Epithelial cell of esophagus (primary cell): ENCODE results near the gene AUH.

ENCODE experiments used
- DNase-seq: peaks from one replicate; pipeline ENCODE4 v3.0.0; 2010; ENCODE audit warnings: low read depth
- H3K4me3 ChIP-seq: 2 replicates; pipeline ENCODE4 v1.5.1; 2011; ENCODE audit warnings: mild to moderate bottlenecking, low read length, control low read depth
- TF ChIP-seq, protein P1 (sequence below): IDR thresholded peaks from 2 replicates; pipeline ENCODE4 v1.5.1; 2011; ENCODE audit warnings: low read depth, mild to moderate bottlenecking, low read length, control low read depth, inconsistent platforms; ENCODE audit not compliant: insufficient read depth; ENCODE audit errors: missing control alignments

Gene AUH

DNA sequence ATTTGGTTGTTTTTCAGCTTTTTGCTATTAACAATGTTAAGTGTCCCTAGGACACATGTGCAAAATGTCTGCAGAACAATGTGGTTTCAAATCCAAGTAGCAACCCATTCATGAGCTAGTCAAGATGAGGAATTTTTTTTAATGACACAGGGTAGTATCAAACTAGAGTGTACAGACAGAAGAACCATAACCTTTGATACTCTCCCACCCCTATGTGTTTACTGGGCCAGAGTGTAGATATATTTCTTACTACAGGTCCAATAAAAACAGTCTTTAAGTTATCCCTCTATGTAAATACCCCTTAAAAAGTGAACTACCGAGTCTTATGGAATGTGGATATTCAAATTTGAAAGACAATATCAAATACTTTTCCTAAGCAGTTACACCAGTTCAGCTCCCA, 45.6 kb downstream of the AUH start:
- no peak overlapping the region for H3K4me3 ChIP-seq
- TF ChIP-seq, protein P1, sequence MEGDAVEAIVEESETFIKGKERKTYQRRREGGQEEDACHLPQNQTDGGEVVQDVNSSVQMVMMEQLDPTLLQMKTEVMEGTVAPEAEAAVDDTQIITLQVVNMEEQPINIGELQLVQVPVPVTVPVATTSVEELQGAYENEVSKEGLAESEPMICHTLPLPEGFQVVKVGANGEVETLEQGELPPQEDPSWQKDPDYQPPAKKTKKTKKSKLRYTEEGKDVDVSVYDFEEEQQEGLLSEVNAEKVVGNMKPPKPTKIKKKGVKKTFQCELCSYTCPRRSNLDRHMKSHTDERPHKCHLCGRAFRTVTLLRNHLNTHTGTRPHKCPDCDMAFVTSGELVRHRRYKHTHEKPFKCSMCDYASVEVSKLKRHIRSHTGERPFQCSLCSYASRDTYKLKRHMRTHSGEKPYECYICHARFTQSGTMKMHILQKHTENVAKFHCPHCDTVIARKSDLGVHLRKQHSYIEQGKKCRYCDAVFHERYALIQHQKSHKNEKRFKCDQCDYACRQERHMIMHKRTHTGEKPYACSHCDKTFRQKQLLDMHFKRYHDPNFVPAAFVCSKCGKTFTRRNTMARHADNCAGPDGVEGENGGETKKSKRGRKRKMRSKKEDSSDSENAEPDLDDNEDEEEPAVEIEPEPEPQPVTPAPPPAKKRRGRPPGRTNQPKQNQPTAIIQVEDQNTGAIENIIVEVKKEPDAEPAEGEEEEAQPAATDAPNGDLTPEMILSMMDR, result no peak
- DNase-seq, result no peak

DNA sequence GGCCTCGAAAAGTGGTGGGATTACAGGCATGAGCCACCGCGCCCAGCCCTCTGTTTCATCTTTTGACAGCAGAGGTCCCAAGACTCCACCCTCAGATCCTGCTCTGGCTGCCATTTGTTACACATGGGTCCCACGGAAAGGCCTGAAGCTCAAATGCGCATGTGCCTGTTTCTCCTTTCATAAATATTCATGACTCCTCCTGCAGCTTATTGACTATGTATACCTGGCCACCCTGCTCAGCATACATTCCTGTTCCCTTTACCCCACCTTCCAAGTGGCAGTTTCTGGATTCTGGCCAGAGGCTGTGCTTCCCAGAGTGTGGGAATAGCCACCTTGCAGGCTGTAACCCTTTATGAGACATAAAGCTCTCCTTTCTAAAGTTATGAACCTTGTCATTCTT, 46.5 kb downstream of the AUH start:
- no peak overlapping the region for H3K4me3 ChIP-seq
- DNase-seq, result peak; percentile 27
- TF ChIP-seq, protein P1, result no peak

DNA sequence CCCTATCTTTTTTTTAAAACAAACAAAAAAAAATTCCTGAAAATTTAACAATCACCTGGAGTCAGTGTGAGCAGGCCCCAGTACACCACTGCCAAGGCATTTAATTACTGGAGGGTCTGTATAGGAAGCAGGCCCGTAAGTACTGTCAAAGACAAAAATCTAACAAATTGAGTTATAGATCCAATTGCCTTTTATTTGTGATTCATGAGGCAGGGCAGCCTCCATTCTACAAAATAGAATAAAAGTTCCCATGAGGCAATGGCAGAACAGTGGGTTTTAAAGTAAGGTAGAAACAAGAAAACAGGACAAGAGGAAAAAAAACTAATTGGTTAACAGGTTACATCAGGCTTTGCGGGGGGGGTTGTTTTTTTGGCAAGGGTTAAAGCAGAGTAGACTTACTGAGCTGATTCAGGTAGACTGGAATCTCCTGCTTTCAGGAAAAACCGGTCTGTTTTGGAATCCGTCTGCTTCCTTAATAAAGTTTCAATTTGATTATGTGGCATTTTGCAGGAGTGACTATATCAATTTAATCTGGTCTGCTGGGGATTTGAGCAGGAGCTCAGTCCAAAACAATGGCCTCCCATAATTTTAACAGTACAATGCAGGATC, 48.9 kb downstream of the AUH start:
- DNase-seq, result peak; percentile 97
- TF ChIP-seq, protein P1, result no peak
- no peak overlapping the region for H3K4me3 ChIP-seq

DNA sequence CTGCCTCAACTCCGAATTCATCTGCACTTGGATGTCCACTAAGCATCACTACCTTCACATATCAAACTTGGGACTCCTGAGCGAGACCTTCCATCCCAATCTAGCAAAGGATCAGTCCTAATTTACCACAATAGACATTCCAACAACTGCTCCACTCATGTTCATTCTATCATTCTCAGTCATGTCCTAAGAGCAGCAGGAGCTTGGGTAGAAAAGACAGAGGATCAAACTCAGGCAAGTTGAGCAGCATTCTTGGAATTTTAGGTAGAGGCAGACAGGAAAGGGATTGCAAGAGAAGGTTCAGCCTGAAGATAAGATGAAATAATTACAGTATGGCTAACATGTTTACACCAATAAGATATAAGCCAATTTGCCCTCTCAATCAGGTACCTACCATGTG, 51.7 kb downstream of the AUH start:
- peak; percentile 30 for DNase-seq
- TF ChIP-seq, protein P1, result no peak
- no peak overlapping the region for H3K4me3 ChIP-seq

DNA sequence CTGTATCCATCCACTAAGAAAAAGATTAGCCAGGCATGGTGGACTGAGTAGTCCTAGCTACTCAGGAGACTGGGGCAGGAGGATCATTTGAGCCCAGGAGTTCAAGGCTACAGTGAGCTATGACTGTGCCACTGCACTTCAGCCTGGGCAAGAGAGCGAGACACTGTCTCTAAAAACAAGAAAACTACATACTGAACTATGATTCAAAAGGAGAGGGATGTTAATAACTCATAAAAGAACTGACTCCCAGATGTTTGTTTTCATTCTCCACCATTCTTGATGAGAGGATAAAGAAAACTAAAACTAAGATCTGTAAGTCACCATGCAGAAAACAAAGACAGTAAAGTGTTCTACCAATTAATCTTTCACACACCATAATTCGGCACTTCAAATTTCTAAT, 53.5 kb downstream of the AUH start:
- H3K4me3 ChIP-seq, result no peak overlapping the region
- DNase-seq, result no peak
- TF ChIP-seq, protein P1, result no peak

DNA sequence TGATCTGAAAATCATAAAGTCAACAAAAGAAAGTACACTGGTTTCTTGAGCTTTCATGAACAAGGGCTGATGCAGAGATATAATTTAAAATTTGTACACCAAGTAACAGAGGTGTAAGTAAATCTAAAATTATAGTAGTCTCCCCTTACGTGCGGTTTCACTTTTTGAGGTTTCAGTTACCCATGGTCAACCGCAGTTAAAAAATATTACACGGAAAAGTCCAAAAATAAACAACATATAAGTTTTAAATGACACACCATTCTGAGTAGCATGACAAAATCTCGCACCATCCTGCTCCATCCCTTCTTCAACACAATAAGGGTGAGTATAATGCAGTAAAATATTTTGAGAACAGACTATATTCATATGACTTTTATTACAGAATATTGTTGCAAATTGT, 54.4 kb downstream of the AUH start:
- TF ChIP-seq, protein P1, result no peak
- H3K4me3 ChIP-seq, result no peak overlapping the region

DNA sequence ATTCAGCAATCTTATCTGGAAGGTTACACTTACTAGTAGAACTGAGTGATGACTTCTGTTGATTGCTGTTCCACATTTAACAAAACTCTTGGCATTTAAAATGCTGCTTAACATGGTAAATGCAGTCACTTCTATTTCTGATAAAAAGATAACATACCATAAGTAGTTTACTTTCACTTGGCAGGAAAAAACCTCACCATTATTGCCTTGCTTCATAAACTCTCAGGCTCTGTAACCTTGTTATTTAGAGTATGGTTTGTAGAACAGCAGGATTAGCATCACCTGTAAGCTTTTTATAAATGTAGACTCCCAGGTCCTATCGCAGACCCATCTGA, 55.5 kb downstream of the AUH start:
- DNase-seq, result no peak
- H3K4me3 ChIP-seq, result no peak overlapping the region
- TF ChIP-seq, protein P1, result no peak

More for the DNA sequence above, 54.4 kb downstream of the AUH start:
- no peak for DNase-seq
